ENCODE data around the gene ELP2. TPM values are rescaled to one million over a fixed set of nuclear protein-coding genes. Genes with fewer than 3 reads are reported as not detected.

The ELP2 gene
- polyA plus RNA-seq, 1 experiment, result 125 TPM

DNA sequence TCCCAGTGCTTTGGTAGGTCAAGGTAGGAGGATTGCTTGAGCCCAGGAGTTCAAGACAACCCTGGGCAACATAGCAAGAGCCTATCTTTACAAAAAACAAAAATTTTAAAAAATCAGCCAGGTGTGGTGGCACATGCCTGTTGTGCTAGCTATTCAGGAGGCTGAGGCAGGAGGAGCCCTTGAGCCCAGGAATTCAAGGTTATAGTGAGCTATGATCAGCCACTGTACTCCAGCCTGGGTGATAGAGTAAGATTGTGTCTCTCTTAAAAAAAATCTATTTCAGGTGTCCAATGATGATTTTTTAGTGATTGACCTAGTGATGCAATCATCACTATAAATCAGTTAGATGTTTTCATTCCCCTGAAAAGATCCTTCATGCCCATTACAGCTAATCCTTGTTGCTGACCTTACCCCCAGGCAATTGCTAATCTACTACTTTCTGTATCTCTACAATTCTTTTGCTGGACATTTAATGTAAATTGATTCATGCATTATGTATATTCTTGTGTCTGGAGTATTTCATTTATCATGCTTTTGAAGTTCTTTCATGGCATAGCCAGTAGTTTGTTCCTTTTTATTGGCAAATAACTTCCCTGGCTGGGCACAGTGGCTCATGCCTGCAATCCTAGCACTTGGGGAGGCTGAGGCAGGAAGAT, 67.9 kb downstream of the ELP2 start:
- ChIA-PET POLR2A (no interaction called here), CTCF (interaction anchor here (1.0 to 1.8 kb wide), 2 partner anchors 9 to 69 kb away, joined by 4 to 5 read pairs; partner anchors contain the start of gene SLC39A6)
- no peak overlapping the region for H3K4me3 ChIP-seq (ENCODE audit: low read depth, low read length)
- H3K27me3 ChIP-seq (ENCODE audit: control insufficient read depth, insufficient read depth, low read length), result no peaks in the 10 kb centered on the region
- DNase-seq (ENCODE audit: low read depth), result no peak
- no peak for TF ChIP-seq CTCF (IDR thresholded peaks at IDR 0.05; ENCODE audit: insufficient read depth, low read depth, low read length)
- peaks cover 4% of the 10 kb centered on the region for H3K36me3 ChIP-seq (ENCODE audit: control insufficient read depth, insufficient read depth, low read length)

DNA sequence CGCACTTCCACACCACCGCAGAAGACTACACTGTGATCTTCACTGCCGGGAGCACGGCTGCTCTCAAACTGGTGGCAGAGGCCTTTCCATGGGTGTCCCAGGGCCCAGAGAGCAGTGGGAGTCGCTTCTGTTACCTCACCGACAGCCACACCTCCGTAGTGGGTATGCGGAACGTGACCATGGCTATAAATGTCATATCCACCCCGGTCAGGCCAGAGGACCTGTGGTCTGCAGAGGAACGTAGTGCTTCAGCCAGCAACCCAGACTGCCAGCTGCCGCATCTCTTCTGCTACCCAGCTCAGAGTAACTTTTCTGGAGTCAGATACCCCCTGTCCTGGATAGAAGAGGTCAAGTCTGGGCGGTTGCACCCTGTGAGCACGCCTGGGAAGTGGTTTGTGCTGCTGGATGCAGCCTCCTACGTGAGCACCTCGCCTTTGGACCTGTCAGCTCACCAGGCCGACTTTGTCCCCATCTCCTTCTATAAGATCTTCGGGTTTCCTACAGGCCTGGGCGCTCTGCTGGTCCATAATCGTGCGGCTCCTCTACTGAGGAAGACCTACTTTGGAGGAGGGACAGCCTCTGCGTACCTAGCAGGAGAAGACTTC, 70.1 kb downstream of the ELP2 start:
- TF ChIP-seq CTCF (IDR thresholded peaks at IDR 0.05; ENCODE audit: insufficient read depth, low read depth, low read length), result no peak
- H3K36me3 ChIP-seq (ENCODE audit: control insufficient read depth, insufficient read depth, low read length), result peaks cover 4% of the 10 kb centered on the region
- ChIA-PET POLR2A (no interaction called here), CTCF (interaction anchor here (0.6 kb wide), 1 partner anchor 504 kb away, joined by 3 read pairs; no protein-coding TSS in a partner anchor)
- H3K27me3 ChIP-seq (ENCODE audit: control insufficient read depth, insufficient read depth, low read length), result no peaks in the 10 kb centered on the region
- no peak overlapping the region for H3K4me3 ChIP-seq (ENCODE audit: low read depth, low read length)
- no peak for DNase-seq (ENCODE audit: low read depth)

- POLR2A ChIA-PET, result no interaction called here
These were observed 70.7 kb downstream of the ELP2 start for GRCh38 chr18:36200354-36200771.

GRCh38 chr18:36201765-36202164, 72.1 kb downstream of the ELP2 start:
- Histone ChIP-seq H3K4me3 (ENCODE audit: low read depth, low read length) (no peak overlapping the region), H3K27me3 (ENCODE audit: control insufficient read depth, insufficient read depth, low read length) (no peaks in the 10 kb centered on the region), H3K36me3 (ENCODE audit: control insufficient read depth, insufficient read depth, low read length) (peaks cover 2% of the 10 kb centered on the region; the same call in 1 of the 2 replicates)
- ChIA-PET CTCF (no interaction called here), POLR2A (no interaction called here)
- no peak for DNase-seq (ENCODE audit: low read depth)
- no peak for TF ChIP-seq CTCF (IDR thresholded peaks at IDR 0.05; ENCODE audit: insufficient read depth, low read depth, low read length)

More at GRCh38 chr18:36200354-36200771, 70.7 kb downstream of the ELP2 start:
- no peak for DNase-seq (ENCODE audit: low read depth)
- Histone ChIP-seq H3K36me3 (ENCODE audit: control insufficient read depth, insufficient read depth, low read length) (peaks cover 3% of the 10 kb centered on the region), H3K27me3 (ENCODE audit: control insufficient read depth, insufficient read depth, low read length) (no peaks in the 10 kb centered on the region), H3K4me3 (ENCODE audit: low read depth, low read length) (no peak overlapping the region)
- no peak for TF ChIP-seq CTCF (IDR thresholded peaks at IDR 0.05; ENCODE audit: insufficient read depth, low read depth, low read length)
- CTCF ChIA-PET, result no interaction called here

GRCh38 chr18:36203360-36203895, 73.7 kb downstream of the ELP2 start:
- no peak for DNase-seq (ENCODE audit: low read depth)
- POLR2A ChIA-PET, result no interaction called here
- TF ChIP-seq CTCF (IDR thresholded peaks at IDR 0.05; ENCODE audit: insufficient read depth, low read depth, low read length), result no peak
- H3K36me3 ChIP-seq (ENCODE audit: control insufficient read depth, insufficient read depth, low read length), result peaks cover 2% of the 10 kb centered on the region; the same call in 1 of the 2 replicates
- H3K27me3 ChIP-seq (ENCODE audit: control insufficient read depth, insufficient read depth, low read length), result no peaks in the 10 kb centered on the region
- no peak overlapping the region for H3K4me3 ChIP-seq (ENCODE audit: low read depth, low read length)
- CTCF ChIA-PET, result interaction anchor here (1.5 kb wide), 1 partner anchor 14 kb away, joined by 4 read pairs; no protein-coding TSS in a partner anchor

Measured in BJ (cell line).